Measurements from ENCODE around the gene KIT.

The KIT gene

GRCh38 chr4:54700986-54701385 is 43.2 kb downstream of the KIT start:
- Histone ChIP-seq H4K20me1 (ENCODE audit: insufficient read depth, low read length, poor library complexity, severe bottlenecking) (no peaks in the 10 kb centered on the region), H3F3A (ENCODE audit: low read depth) (no peaks in the 10 kb centered on the region), H3K9ac (ENCODE audit: low read depth, low read length, poor library complexity, severe bottlenecking) (no peak overlapping the region), H2AFZ (ENCODE audit: low read length) (no peak overlapping the region), H3K27me3 (ENCODE audit: insufficient read depth, low read length, poor library complexity, severe bottlenecking) (no peaks in the 10 kb centered on the region), H3K9me2 (replicated peaks; ENCODE audit: low read depth, low read length) (no peaks in the 10 kb centered on the region), H3K4me1 (ENCODE audit: insufficient read depth, low read length, poor library complexity, severe bottlenecking) (no peaks in the 10 kb centered on the region), H3K36me3 (ENCODE audit: insufficient read depth, low read length) (no peaks in the 10 kb centered on the region), H3K4me2 (ENCODE audit: low read depth, low read length, poor library complexity, severe bottlenecking) (no peak overlapping the region), H3K4me3 (ENCODE audit: low read length, poor library complexity, severe bottlenecking) (no peak overlapping the region), H3K9me3 (ENCODE audit: insufficient read depth, low read depth, low read length) (no peaks in the 10 kb centered on the region), H3K79me2 (ENCODE audit: insufficient read depth, low read length) (no peaks in the 10 kb centered on the region)
- TF ChIP-seq EZH2phosphoT487 (IDR thresholded peaks at IDR 0.05; ENCODE audit: borderline replicate concordance) (no peak), CTCF (conservative IDR thresholded peaks at IDR 0.05; ENCODE audit: low read length) (no peak)

- Histone ChIP-seq H2AFZ (ENCODE audit: low read length) (no peak overlapping the region), H3K4me1 (ENCODE audit: insufficient read depth, low read length, poor library complexity, severe bottlenecking) (peaks cover 12% of the 10 kb centered on the region)
Observed at GRCh38 chr4:54703182-54703581, 45.4 kb downstream of the KIT start.

GRCh38 chr4:54707406-54707805 is 49.6 kb downstream of the KIT start:
- Histone ChIP-seq H3K9me2 (replicated peaks; ENCODE audit: low read depth, low read length) (no peaks in the 10 kb centered on the region), H3K36me3 (ENCODE audit: insufficient read depth, low read length) (no peaks in the 10 kb centered on the region), H3K4me2 (ENCODE audit: low read depth, low read length, poor library complexity, severe bottlenecking) (no peak overlapping the region), H3K79me2 (ENCODE audit: insufficient read depth, low read length) (no peaks in the 10 kb centered on the region), H3K9ac (ENCODE audit: low read depth, low read length, poor library complexity, severe bottlenecking) (no peak overlapping the region), H3K9me3 (ENCODE audit: insufficient read depth, low read depth, low read length) (no peaks in the 10 kb centered on the region), H3K27me3 (ENCODE audit: insufficient read depth, low read length, poor library complexity, severe bottlenecking) (no peaks in the 10 kb centered on the region), H3F3A (ENCODE audit: low read depth) (no peaks in the 10 kb centered on the region), H2AFZ (ENCODE audit: low read length) (no peak overlapping the region), H3K4me1 (ENCODE audit: insufficient read depth, low read length, poor library complexity, severe bottlenecking) (peaks cover 38% of the 10 kb centered on the region), H3K4me3 (ENCODE audit: low read length, poor library complexity, severe bottlenecking) (no peak overlapping the region), H4K20me1 (ENCODE audit: insufficient read depth, low read length, poor library complexity, severe bottlenecking) (no peaks in the 10 kb centered on the region)
- no peak for TF ChIP-seq CTCF (conservative IDR thresholded peaks at IDR 0.05; ENCODE audit: low read length)
- TF ChIP-seq EZH2phosphoT487 (IDR thresholded peaks at IDR 0.05; ENCODE audit: borderline replicate concordance), result no peak

More at GRCh38 chr4:54703182-54703581, 45.4 kb downstream of the KIT start:
- Histone ChIP-seq H3K9me3 (ENCODE audit: insufficient read depth, low read depth, low read length) (no peaks in the 10 kb centered on the region), H3F3A (ENCODE audit: low read depth) (no peaks in the 10 kb centered on the region), H3K36me3 (ENCODE audit: insufficient read depth, low read length) (no peaks in the 10 kb centered on the region), H3K27me3 (ENCODE audit: insufficient read depth, low read length, poor library complexity, severe bottlenecking) (no peaks in the 10 kb centered on the region), H3K4me3 (ENCODE audit: low read length, poor library complexity, severe bottlenecking) (no peak overlapping the region), H3K79me2 (ENCODE audit: insufficient read depth, low read length) (no peaks in the 10 kb centered on the region), H4K20me1 (ENCODE audit: insufficient read depth, low read length, poor library complexity, severe bottlenecking) (no peaks in the 10 kb centered on the region), H3K9me2 (replicated peaks; ENCODE audit: low read depth, low read length) (no peaks in the 10 kb centered on the region), H3K4me2 (ENCODE audit: low read depth, low read length, poor library complexity, severe bottlenecking) (no peak overlapping the region), H3K9ac (ENCODE audit: low read depth, low read length, poor library complexity, severe bottlenecking) (no peak overlapping the region)
- TF ChIP-seq EZH2phosphoT487 (IDR thresholded peaks at IDR 0.05; ENCODE audit: borderline replicate concordance) (no peak), CTCF (conservative IDR thresholded peaks at IDR 0.05; ENCODE audit: low read length) (no peak)

Measured in Loucy (cell line).